GM12872 (cell line): ENCODE data around the gene AKT2.

Source experiments
- TF ChIP-seq, protein P1 (sequence below): IDR thresholded peaks from 3 replicates; pipeline ENCODE4 v1.5.1; 2011; ENCODE audit warnings: low read depth, mild to moderate bottlenecking, low read length, moderate library complexity; ENCODE audit not compliant: insufficient read depth

Gene AKT2

DNA sequence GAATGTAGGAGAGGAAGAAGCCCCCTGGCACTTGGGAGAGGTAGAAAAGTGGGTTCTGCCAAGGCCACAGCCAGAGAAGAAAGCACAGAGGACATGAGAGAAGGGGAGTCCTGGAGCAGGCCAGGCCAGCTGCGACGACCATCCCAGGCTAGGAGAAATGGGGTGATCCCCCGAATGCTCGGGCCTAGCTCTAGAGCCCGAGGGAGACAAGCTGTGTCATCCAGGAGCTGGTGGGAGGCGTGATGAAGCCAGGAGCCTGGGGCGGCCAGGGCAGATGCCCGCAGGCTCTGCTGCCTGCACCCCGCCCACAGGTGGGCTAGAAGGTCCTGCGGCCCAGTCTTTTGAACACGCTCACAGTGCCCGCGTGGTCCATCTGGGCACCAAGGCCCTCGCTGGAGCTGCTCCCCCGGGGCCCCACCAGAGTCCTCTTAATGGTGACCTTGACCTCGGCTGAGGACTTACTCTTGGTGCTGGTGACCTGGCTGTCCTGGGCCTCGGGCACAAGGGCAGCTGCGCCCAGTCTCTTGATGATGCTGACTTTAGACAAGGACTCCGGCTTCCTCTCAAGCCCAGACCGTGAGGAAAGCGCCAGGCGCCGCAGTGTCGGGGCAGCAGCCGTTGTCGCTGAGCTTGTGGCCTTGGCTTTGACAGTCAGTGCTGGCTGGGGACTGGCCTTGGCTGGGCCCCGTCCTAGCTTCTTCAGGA, 36.6 kb upstream of the AKT2 start:
- TF ChIP-seq, protein P1, sequence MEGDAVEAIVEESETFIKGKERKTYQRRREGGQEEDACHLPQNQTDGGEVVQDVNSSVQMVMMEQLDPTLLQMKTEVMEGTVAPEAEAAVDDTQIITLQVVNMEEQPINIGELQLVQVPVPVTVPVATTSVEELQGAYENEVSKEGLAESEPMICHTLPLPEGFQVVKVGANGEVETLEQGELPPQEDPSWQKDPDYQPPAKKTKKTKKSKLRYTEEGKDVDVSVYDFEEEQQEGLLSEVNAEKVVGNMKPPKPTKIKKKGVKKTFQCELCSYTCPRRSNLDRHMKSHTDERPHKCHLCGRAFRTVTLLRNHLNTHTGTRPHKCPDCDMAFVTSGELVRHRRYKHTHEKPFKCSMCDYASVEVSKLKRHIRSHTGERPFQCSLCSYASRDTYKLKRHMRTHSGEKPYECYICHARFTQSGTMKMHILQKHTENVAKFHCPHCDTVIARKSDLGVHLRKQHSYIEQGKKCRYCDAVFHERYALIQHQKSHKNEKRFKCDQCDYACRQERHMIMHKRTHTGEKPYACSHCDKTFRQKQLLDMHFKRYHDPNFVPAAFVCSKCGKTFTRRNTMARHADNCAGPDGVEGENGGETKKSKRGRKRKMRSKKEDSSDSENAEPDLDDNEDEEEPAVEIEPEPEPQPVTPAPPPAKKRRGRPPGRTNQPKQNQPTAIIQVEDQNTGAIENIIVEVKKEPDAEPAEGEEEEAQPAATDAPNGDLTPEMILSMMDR, result no peak

DNA sequence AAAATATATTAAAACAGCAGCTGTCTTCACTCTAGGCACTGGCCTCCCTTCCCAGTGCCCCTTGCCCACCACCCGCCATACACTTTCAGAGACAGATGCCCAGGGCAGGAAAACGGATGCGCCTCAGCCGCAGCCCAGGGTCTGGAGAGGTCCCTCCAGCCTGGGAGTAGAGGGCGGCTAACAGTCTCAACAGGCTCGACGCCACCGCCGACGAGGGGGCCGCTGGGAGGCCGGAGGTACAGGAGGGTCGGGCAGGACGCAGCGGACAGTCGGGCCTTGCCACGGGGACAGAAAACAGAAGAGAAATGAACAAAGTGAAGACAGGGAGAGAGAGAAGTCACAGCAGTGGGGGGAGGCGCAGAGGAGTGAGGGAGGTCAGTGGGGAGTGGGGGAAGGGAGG, 35.9 kb upstream of the AKT2 start:
- TF ChIP-seq, protein P1, result no peak

DNA sequence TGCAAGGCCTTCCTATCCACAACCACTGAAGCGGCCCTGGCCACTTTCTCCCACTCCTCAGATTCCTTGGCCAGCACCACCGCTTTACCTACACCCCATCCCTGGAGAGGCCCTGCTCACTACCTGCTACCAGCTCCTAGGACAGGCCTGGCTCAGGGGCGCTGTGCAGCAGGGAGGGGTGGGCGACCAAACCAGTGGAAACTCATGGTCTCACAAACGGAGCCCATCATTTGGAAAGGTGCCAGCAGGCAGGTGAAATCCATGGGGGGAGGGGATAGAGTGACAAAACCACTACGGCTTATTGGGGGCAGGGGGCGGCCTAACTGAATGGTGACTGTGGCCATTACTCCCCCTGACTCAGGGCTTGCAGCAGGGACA, 35.4 kb upstream of the AKT2 start:
- TF ChIP-seq, protein P1, result no peak

DNA sequence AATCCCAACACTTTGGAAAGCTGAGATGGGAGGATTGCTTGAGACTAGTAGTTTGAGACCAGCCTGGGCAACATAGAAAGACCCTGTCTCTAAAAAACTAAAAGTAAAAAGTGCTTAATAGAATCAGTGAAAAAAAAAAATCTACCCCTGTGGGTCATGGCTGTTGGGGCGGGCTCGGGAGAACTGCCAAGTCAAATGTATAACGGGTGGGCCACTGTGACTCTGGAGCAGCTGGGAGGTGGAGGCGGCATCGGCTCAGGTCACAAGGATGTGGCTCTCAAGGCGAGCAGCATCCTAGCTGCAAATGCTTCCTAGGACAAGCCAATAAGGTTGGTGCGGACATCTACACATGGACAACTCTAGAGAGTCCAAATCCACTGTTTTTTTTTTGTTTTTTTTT, 32.2 kb upstream of the AKT2 start:
- TF ChIP-seq, protein P1, result no peak

DNA sequence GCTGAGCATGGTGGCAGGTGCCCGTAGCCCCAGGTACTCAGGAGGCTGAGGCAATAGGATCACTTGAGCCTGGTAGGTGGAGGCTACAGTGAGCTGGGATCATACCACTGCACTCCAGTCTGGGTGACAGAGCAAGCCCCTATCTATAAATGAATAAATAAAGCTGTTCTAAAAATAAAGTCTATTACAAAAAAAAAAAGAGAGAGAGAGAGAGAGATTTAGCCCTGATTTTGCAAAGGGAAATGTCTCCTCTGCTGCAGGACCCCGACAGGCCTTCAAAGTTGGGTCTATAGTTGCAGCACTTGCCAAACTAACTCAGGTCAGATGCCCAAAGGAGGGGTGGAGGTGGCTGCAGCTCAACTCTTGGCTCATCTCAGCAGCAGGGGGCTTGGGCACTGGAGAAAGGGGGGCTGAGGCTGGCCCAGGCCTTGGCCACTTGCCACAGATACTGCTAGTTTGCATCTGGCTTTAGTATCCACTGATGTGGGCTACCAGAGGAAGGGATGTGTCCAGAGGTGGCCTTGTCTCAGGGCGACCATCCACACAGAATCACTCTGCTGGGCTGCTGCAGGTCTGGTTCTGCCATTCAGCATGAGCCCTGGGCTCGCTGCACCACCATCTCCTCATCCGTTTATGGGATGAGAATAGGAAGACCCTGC, 30.8 kb upstream of the AKT2 start:
- TF ChIP-seq, protein P1, result no peak

DNA sequence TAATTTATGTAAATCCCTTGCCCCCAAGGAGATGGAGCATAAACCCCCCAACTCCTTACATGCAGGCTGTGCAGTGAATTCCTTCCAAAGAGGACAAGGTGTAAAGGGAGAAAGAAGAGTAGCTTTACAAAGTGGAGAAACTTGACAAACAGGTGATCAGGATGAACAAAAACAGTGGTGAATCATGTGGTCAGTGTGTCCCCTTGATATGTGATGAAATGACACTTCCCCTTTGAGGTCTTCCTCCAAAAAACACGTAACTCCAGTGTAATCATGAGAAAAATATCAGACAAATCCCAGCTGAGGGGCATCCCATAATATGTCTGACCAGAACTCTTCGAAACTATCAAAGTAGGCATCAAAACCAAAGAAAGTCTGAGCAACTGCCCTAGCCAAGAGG, 29.5 kb upstream of the AKT2 start:
- TF ChIP-seq, protein P1, result no peak

DNA sequence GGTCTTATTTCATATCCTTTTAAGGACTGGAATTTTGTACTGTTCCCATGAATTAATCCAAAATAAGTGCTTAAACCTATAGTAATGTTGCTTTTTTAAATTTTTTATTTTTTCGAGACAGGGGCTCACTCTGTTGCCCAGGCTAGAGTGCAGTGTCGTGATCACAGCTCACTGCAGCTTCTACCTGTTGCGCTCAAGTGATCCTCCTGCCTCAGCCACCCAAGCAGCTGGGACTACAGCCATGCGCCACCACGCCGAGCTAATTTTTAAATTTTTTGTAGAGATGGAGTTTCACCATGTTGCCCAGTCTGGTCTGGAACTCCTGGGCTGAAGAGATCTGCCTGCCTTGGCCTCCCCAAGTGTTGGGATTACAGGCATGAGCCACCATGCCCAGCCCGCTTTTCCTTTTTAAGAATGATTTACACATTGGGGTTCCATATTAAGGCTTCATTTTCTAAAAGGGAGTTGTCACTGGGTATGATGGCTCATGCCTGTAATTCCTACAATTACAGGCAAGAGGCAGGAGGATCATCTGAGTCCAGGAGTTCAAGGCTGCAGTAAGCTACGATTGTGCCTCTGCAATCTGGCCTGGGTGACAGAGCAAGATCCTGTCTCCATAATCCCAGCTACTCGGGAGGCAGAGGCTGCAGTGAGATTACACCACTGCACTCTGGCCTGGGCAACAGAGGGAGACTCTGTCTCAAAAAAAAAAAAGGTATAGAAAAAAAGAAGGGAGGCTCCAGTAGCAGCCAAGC, 28.3 kb upstream of the AKT2 start:
- TF ChIP-seq, protein P1, result no peak
